ENCODE data around the gene RPRD1A.

GRCh38 chr18:36015629-36016028 is 51.7 kb downstream of the RPRD1A start:
- TF ChIP-seq CTCF (IDR thresholded peaks at IDR 0.05) (no peak), POLR2AphosphoS5 (IDR thresholded peaks at IDR 0.05; ENCODE audit: low read depth, low read length) (no peak)

Data from SK-N-SH (cell line).